Chondrocyte (in vitro differentiated cells): ENCODE results near the gene FNDC8. TPM values are rescaled to one million over a fixed set of nuclear protein-coding genes. Genes with fewer than 3 reads are reported as not detected.

Experiments used
- DNase-seq: peaks from one replicate; pipeline ENCODE4 v3.0.0; 2021; ENCODE audit warnings: mixed read lengths, low spot score
- H3K27ac Mint-ChIP-seq: one replicate; pipeline ENCODE4 v1.8.0; 2021; ENCODE audit warnings: mild to moderate bottlenecking, moderate library complexity, mixed read lengths; ENCODE audit not compliant: unreplicated experiment
- H3K27me3 Mint-ChIP-seq: 2 replicates; pipeline ENCODE4 v1.8.0; 2021; ENCODE audit warnings: low read depth, mixed read lengths
- H3K36me3 Mint-ChIP-seq: 2 replicates; pipeline ENCODE4 v1.8.0; 2021; ENCODE audit warnings: low read depth, mixed read lengths
- H3K4me1 Mint-ChIP-seq: 2 replicates; pipeline ENCODE4 v1.8.0; 2021; ENCODE audit warnings: low read depth, mild to moderate bottlenecking, mixed read lengths
- H3K4me3 Mint-ChIP-seq: one replicate; pipeline ENCODE4 v1.8.0; 2021; ENCODE audit warnings: mild to moderate bottlenecking, moderate library complexity, mixed read lengths; ENCODE audit not compliant: unreplicated experiment
- H3K9me3 Mint-ChIP-seq: 2 replicates; pipeline ENCODE4 v1.8.0; 2021; ENCODE audit warnings: low read depth, mixed read lengths
- CTCF ChIP-seq: fragments of 200-600 bp; sonication (generic); IDR thresholded peaks from 2 replicates; pipeline ENCODE4 v1.5.0; 2021; ENCODE audit warnings: antibody characterized with exemption, mild to moderate bottlenecking, moderate library complexity
- total RNA-seq: library from RNA; stranded (reverse); gene quantifications from 3 replicates; pipeline ENCODE4 v1.2.1, GENCODE V29; 2021

FNDC8 gene
- total RNA-seq, 1 donor from 2014 or later = not detected

- H3K4me3 Mint-ChIP-seq = no peak overlapping the region
- DNase-seq = no peak
- peaks cover 3% of the 10 kb centered on the region for H3K4me1 Mint-ChIP-seq
- TF ChIP-seq CTCF = no peak
- H3K9me3 Mint-ChIP-seq = no peaks in the 10 kb centered on the region
- H3K27ac Mint-ChIP-seq = no peak overlapping the region
- H3K27me3 Mint-ChIP-seq = no peaks in the 10 kb centered on the region
- peaks cover 11% of the 10 kb centered on the region for H3K36me3 Mint-ChIP-seq
These were observed 23.6 kb upstream of the FNDC8 start for GRCh38 chr17:35097776-35098175.

GRCh38 chr17:35099908-35100307 is 21.5 kb upstream of the FNDC8 start:
- TF ChIP-seq CTCF = no peak
- no peak for DNase-seq
- H3K4me1 Mint-ChIP-seq = peaks cover 1% of the 10 kb centered on the region
- H3K27ac Mint-ChIP-seq = no peak overlapping the region
- H3K4me3 Mint-ChIP-seq = no peak overlapping the region
- peaks cover 17% of the 10 kb centered on the region for H3K36me3 Mint-ChIP-seq
- H3K27me3 Mint-ChIP-seq = no peaks in the 10 kb centered on the region
- H3K9me3 Mint-ChIP-seq = no peaks in the 10 kb centered on the region

GRCh38 chr17:35101036-35101435 is 20.4 kb upstream of the FNDC8 start:
- Mint-ChIP-seq H3K27me3 (no peaks in the 10 kb centered on the region), H3K4me1 (no peaks in the 10 kb centered on the region), H3K36me3 (peaks cover 21% of the 10 kb centered on the region), H3K27ac (no peak overlapping the region), H3K9me3 (no peaks in the 10 kb centered on the region), H3K4me3 (no peak overlapping the region)
- DNase-seq = no peak
- no peak for TF ChIP-seq CTCF

- Mint-ChIP-seq H3K9me3 (no peaks in the 10 kb centered on the region), H3K27ac (no peak overlapping the region), H3K4me3 (no peak overlapping the region), H3K36me3 (peaks cover 27% of the 10 kb centered on the region), H3K27me3 (no peaks in the 10 kb centered on the region), H3K4me1 (no peaks in the 10 kb centered on the region)
- TF ChIP-seq CTCF = no peak
- no peak for DNase-seq
These were observed 19.7 kb upstream of the FNDC8 start for GRCh38 chr17:35101725-35102124.

- Mint-ChIP-seq H3K36me3 (peaks cover 26% of the 10 kb centered on the region), H3K4me3 (no peak overlapping the region), H3K27me3 (no peaks in the 10 kb centered on the region), H3K9me3 (no peaks in the 10 kb centered on the region), H3K4me1 (no peaks in the 10 kb centered on the region), H3K27ac (no peak overlapping the region)
- no peak for DNase-seq
- TF ChIP-seq CTCF = no peak
These were observed 18.1 kb upstream of the FNDC8 start for GRCh38 chr17:35103271-35103670.
